GM12872 (cell line): Measurements from ENCODE around the gene FURIN.

Source experiments
- CTCF ChIP-seq: IDR thresholded peaks from 3 replicates; pipeline ENCODE4 v1.5.1; 2011; ENCODE audit warnings: low read depth, mild to moderate bottlenecking, low read length, moderate library complexity; ENCODE audit not compliant: insufficient read depth

The FURIN gene

GRCh38 chr15:90868261-90868689, at the start of gene FURIN:
TSS of gene FURIN (plus strand) at chr15:90868588. CDS start at chr15:90875741, 7,153 bp downstream.
- no peak for TF ChIP-seq CTCF

GRCh38 chr15:90819390-90819789, 49.0 kb upstream of the FURIN start:
- no peak for TF ChIP-seq CTCF

GRCh38 chr15:90819850-90820249, 48.5 kb upstream of the FURIN start:
- TF ChIP-seq CTCF = no peak

GRCh38 chr15:90820481-90820880, 47.9 kb upstream of the FURIN start:
- no peak for TF ChIP-seq CTCF

- TF ChIP-seq CTCF = no peak
Observed at GRCh38 chr15:90822204-90822955, 46.0 kb upstream of the FURIN start.

GRCh38 chr15:90823455-90823974, 44.9 kb upstream of the FURIN start:
- TF ChIP-seq CTCF = no peak

- TF ChIP-seq CTCF = no peak
Observed at GRCh38 chr15:90826886-90827435, 41.4 kb upstream of the FURIN start.
